ENCODE results near the gene FAF2.

GRCh38 chr5:176447978-176448608, at the start of gene FAF2:
- TF ChIP-seq EP300 (IDR thresholded peaks at IDR 0.05) (peak in 1 of 4 donors; percentile 16), POLR2AphosphoS5 (IDR thresholded peaks at IDR 0.05) (peak; percentile 94 to 97 (median 96)), POLR2A (IDR thresholded peaks at IDR 0.05) (peak; percentile 67 to 85)
